NCI-H146 (cell line): Measurements from ENCODE around the gene OR4F29.
"Not testable (repeated sequence)": the region's sequence is repeated elsewhere in the genome, so short reads cannot be mapped to it uniquely, and the experiment has no call there.

ENCODE experiments used
- DNase-seq: peaks from one replicate; lab custom pipeline; 2025; lab: John Stamatoyannopoulos, UW

OR4F29 gene

GRCh38 chr1:451578-451977 is at the start of gene OR4F29:
TSS of gene OR4F29 (minus strand) at chr1:451678. CDS start at chr1:451678, 0 bp downstream.
- not testable (repeated sequence) for DNase-seq
